Omental fat pad (tissue), 4 donors: ENCODE results near the gene PPARA. TPM values are rescaled to one million over a fixed set of nuclear protein-coding genes. Genes with fewer than 3 reads are reported as not detected.

Source experiments
- ATAC-seq: fragments of 150-250 bp; one replicate; pipeline ENCODE4 v1.9.1; 2016; ENCODE audit warnings: mild to moderate bottlenecking, moderate library complexity; ENCODE audit not compliant: low FRiP score
- DNase-seq: peaks from one replicate; pipeline ENCODE4 v3.0.0-alpha.2; 2019; ENCODE audit warnings: low spot score
- total RNA-seq, 4 donors: library from RNA; depleted of rRNA; stranded (reverse); fragments of >200 nt; gene quantifications; one replicate each; pipeline ENCODE4 v1.1.0, GENCODE V29; 2016
- TF ChIP-seq, protein P1 (sequence below), 3 donors: fragments of 450-650 bp; IDR thresholded peaks; one replicate each; pipeline ENCODE4 v1.5.1; 2016 to 2017; ENCODE audit warnings: antibody characterized with exemption in 3 of 3, mild to moderate bottlenecking in 3 of 3, moderate library complexity in 2 of 3

Gene PPARA
- total RNA-seq, 4 donors from 2014 or later = 20.7 to 35.5 (median 30.4) TPM

DNA sequence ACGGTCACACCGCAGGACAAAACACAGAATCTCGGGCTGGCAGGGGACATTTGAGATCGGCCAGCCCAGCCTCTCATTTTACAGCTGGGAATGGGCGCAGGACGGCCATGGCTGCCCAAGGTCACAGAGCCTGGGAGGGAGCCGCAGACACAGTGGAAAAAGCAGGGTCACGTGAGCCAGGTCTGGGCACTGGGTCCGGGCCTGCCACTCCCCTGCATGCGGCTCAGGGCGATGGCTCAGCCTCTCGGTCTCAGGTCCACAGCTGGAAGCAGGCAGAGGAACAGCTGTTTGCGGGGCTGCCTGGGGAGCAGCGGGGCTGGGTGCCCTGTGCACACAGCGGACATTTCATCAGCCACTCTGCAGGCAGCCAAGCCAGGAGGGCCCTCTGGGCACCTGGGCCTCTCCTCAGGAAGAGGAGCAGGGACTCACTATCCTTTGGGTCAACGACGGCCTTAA, 10.4 kb upstream of the PPARA start:
- ATAC-seq (no peak), DNase-seq (no peak)
- TF ChIP-seq, protein P1, sequence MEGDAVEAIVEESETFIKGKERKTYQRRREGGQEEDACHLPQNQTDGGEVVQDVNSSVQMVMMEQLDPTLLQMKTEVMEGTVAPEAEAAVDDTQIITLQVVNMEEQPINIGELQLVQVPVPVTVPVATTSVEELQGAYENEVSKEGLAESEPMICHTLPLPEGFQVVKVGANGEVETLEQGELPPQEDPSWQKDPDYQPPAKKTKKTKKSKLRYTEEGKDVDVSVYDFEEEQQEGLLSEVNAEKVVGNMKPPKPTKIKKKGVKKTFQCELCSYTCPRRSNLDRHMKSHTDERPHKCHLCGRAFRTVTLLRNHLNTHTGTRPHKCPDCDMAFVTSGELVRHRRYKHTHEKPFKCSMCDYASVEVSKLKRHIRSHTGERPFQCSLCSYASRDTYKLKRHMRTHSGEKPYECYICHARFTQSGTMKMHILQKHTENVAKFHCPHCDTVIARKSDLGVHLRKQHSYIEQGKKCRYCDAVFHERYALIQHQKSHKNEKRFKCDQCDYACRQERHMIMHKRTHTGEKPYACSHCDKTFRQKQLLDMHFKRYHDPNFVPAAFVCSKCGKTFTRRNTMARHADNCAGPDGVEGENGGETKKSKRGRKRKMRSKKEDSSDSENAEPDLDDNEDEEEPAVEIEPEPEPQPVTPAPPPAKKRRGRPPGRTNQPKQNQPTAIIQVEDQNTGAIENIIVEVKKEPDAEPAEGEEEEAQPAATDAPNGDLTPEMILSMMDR (IDR thresholded peaks at IDR 0.05) = no peak

DNA sequence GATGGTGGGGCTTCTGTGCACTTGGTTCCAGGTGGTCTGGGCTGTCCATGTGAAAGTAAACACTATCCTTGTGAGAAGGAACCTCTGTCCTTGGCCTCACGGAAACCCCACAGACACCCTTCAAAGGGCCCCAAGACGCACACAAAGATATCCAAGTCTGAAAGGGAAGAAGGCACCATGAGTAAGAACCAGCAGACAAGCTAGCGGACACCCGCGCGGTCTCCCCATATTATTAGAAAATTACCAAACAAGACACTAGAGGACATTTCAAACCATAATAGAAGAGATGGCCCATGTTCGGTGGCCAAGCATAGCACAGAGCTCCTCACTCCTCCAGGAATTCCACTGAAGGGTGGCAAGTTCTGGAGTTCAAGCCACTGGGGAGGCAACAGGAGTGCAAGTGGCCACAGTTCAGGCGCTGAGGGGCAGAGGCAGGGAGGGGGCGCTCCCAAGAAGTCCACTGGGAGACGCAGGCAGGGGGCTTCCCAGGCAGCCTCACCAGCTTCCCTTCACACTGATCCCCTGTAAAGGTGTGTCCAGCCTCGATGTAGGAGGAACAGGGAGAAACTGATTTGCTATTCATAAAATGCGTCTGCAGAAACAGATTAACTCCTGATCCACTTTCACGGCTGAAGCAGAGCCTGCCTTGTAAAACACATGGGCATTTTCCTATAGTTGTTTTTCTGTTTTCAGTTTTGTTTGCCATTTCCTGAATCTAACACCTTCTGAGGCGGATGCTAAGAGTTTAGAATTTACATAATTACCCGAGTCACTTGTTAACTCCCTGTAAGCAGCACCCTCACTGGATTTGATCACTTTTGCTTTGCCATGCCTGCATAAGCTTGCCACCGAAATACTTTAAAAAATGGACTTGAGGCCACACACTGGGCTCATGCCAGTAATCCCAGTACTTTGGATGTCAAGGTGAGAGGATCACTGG, 9.1 kb upstream of the PPARA start:
- TF ChIP-seq, protein P1 (IDR thresholded peaks at IDR 0.05) = no peak
- DNase-seq = no peak
- ATAC-seq = no peak

DNA sequence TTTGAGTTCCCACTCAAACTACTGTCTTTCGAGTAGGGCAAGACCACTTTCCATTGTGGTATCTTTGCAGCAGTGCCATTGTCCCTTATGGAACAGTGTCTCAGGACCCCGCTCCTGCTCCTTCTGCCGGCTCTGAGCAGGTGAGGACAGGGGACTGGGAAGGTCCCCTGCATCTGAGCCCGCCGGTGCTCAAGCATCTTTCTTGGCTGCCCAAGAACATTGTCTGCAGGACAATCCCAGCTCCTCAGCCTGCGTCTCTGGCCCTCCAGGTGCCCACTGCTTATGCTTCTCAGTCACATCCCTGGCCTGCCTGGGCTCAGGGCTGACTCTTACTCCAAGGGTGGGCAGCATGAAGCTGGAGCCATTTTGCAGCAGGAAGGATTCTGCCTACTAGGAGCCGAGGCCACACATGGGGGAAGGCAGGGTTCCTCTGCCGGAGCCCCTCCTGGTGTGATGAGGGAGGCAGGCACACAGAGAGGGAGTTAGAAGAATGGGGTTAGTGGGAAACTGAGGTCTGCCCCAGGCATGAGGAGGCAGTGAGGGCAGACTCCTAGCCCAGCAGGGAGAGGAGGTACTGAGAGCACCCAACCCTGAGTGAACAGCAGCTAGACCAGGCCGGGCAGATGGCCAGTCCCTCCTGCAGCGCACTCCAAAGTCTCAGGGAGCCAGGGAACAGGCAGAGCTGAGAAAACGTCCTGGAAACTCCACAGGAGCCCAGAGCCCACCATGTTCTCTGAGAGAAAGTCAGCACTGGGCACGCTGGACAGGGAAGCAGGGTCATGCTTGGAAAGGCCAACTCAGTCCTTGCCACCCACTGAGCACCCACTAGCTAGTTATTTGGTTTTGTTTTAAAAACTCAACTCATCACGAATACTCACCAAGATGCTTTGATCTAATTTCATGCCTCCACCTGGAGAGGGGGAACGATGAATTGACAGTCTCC, 7.5 kb upstream of the PPARA start:
- ATAC-seq (no peak), DNase-seq (no peak)
- TF ChIP-seq, protein P1 (IDR thresholded peaks at IDR 0.05) = no peak

DNA sequence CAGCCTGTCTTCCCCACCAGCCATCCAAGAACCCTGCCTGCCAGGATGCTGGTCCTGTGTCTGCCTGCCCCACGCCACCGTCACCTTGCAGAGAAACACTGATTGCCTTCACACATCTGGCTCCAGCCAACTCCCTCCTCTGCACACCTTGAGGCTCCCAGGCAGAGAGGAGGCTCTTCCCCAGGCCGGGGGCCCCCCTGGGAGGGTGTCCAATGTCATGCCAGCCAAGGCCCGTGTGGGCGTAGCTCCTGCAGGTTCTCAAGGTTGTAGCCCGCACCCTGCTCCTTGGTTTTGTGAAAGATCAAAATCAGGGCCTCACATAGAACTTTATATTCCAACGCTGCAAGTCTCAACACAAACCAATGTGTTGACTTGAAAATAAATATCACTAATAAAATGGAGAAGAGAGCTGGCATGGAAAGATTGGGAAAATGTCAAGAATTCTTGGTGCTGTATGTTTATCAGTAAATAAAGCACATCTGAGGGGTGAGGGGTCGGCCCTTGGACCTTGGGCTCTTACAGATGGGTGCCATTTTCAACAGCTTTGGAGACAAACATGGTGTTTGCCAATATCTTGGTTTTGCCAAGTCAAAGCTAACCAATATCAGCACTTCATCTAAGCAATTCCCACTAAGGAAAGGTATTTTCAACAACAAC, 6.7 kb upstream of the PPARA start:
- TF ChIP-seq, protein P1 (IDR thresholded peaks at IDR 0.05) = no peak
- no peak for ATAC-seq
- DNase-seq = no peak

DNA sequence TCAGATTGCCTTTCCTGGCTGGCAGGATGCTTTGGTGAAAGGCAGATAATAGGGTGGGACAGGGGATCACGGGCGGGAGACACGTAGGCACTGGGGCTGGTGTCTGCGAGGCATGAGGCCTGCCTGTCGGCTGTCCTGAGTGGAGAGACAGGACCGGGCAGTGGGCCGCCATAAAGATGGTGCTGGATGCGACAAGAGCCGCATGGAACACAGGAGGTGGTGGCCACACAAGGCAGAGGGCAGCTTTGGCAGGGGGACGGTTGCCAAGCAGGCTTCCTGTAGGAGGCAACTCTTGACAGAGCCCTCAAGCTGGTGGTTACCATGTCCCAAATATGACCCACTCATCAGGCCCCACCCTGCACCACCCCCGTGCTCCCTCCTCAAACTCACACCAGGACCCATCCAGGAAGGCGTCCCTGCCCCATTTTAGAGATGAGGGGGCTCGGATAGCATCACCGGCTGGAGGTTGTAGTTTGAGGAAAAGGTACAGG, 4.9 kb upstream of the PPARA start:
- no peak for ATAC-seq
- TF ChIP-seq, protein P1 (IDR thresholded peaks at IDR 0.05) = no peak
- no peak for DNase-seq

DNA sequence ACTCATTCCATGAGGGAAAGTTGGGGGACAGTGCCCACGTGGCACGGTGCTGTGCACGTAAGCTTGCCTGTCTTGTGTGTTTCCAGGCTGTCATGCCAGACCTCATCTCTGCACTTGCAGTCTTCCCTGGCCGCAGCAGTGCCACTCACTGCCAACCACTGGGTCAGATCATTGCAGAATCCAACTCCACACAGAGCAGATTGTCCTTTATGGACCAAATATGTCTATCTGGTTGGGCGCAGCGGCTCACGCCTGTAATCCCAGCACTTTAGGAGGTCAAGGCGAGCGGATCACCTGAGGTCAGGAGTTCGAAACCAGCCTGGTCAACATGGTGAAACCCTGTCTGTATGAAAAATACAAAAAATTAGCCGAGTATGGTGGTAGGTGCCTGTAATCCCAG, 4.4 kb upstream of the PPARA start:
- TF ChIP-seq, protein P1 (IDR thresholded peaks at IDR 0.05) = no peak
- DNase-seq = no peak
- no peak for ATAC-seq
